RWPE1 (cell line): Measurements from ENCODE around the gene EXTL1.

ENCODE experiments used
- CTCF ChIA-PET: fragments of 350-600 bp; sonication (Branson Sonifier 250); formaldehyde crosslinking; extraction: SDS; loops from one replicate; lab custom pipeline; 2021; lab: Yijun Ruan, JAX
- POLR2A ChIA-PET: fragments of 400-600 bp; formaldehyde crosslinking; extraction: SDS; loops from one replicate; lab custom pipeline; 2020; ENCODE audit warnings: antibody characterized with exemption; ENCODE audit not compliant: low non-redundant PET; lab: Yijun Ruan, JAX
- DNase-seq: peaks from one replicate; pipeline ENCODE4 v3.0.0; 2012; ENCODE audit warnings: low spot score
- H3K27ac ChIP-seq: fragments of 450-650 bp; 2 replicates; pipeline ENCODE4 v1.5.1; 2017
- TF ChIP-seq, protein P1 (sequence below): fragments of 450-650 bp; conservative IDR thresholded peaks from 2 replicates; pipeline ENCODE4 v1.5.1; 2017; ENCODE audit warnings: low read depth, mild to moderate bottlenecking

Gene EXTL1

DNA sequence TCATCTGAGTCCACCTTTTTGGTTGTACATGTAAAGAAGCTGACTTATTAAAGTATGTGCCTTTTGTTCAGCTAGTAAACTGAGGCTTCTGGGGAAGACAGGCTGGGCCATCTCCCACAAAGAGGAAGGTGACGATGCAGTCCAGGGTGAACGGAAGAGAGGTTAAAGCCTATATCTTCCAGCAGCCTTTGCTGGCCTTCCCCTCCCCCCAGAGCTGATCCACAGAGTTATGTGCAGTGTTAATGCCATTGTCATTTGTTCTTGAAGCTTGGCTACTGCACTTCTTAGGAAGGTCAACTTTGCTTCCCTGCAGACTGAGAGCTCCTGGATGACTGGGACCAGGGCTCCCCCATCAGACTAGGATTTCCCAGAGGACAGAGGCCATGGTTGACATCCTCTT is 22.2 kb downstream of the EXTL1 start:
- no peak for DNase-seq
- TF ChIP-seq, protein P1, sequence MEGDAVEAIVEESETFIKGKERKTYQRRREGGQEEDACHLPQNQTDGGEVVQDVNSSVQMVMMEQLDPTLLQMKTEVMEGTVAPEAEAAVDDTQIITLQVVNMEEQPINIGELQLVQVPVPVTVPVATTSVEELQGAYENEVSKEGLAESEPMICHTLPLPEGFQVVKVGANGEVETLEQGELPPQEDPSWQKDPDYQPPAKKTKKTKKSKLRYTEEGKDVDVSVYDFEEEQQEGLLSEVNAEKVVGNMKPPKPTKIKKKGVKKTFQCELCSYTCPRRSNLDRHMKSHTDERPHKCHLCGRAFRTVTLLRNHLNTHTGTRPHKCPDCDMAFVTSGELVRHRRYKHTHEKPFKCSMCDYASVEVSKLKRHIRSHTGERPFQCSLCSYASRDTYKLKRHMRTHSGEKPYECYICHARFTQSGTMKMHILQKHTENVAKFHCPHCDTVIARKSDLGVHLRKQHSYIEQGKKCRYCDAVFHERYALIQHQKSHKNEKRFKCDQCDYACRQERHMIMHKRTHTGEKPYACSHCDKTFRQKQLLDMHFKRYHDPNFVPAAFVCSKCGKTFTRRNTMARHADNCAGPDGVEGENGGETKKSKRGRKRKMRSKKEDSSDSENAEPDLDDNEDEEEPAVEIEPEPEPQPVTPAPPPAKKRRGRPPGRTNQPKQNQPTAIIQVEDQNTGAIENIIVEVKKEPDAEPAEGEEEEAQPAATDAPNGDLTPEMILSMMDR, result no peak
- CTCF ChIA-PET, result interaction anchor here (0.5 to 1.2 kb wide), 3 partner anchors 7 to 17 kb away, joined by 3 to 6 read pairs (median 4); no protein-coding TSS in a partner anchor
- POLR2A ChIA-PET, result no interaction called here
- H3K27ac ChIP-seq, result no peak overlapping the region

DNA sequence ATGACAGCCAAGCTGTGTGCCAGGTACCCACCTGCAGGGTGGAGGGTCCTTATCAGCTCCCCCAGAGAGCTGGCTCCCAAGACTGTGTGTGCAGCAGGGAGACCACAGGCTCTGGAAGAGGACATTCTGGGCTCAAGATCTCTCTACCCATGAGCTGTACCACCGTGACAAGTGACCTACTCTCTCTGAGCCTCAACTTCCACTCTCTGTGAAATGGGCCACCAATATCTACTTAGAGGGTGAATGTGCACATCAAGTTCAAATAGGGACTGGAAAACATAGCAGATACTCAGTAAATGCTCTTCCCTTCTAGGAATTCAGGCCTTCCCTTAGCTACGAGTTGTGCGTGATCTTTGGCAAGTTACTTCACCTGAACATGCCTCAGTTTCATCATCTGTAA is 22.8 kb downstream of the EXTL1 start:
- DNase-seq, result no peak
- no peak overlapping the region for H3K27ac ChIP-seq
- CTCF ChIA-PET, result interaction anchor here (0.5 to 1.5 kb wide), 4 partner anchors 8 to 101 kb away, joined by 3 to 6 read pairs (median 4); no protein-coding TSS in a partner anchor
- TF ChIP-seq, protein P1, result no peak
- POLR2A ChIA-PET, result no interaction called here

DNA sequence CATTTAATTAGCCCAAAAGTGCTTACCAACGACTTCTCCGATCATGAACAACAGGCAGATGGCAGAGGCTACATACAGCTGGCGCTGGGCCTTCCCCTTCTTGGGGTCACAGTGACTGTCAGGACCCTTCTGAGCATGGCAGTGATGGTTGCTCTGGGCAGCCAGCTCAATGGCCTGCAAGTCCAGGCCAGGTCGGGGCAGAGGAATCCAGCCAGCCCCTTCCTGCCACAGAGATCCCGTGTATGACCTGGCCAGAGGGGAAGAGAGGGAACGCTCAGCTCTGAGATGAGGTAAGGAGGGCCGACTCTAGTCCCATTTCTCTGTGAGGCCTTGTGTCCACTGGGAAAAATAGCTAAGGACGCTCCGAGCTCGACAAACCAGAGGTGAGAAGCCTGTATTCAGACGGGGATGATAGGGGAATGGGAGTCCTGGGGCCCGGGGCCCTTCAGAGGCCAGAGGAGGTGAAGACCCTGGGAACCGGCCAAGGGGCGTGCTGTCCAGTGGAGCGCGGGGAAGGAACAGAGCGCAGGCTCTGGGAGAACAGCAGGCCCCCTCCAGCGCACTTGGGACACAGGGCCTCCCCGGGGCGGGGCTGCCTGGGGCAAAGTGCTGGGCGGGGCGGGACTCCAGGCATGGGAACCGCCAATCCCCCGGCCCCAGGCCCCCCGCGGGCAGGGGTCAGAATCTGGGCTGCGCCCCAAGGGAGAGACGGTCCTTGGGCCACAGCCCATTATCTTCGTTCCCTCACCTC is 23.6 kb downstream of the EXTL1 start:
- CTCF ChIA-PET, result interaction anchor here (0.7 to 1.5 kb wide), 3 partner anchors 9 to 100 kb away, joined by 3 to 6 read pairs (median 4); no protein-coding TSS in a partner anchor
- no peak overlapping the region for H3K27ac ChIP-seq
- no peak for DNase-seq
- POLR2A ChIA-PET, result no interaction called here
- TF ChIP-seq, protein P1, result no peak

DNA sequence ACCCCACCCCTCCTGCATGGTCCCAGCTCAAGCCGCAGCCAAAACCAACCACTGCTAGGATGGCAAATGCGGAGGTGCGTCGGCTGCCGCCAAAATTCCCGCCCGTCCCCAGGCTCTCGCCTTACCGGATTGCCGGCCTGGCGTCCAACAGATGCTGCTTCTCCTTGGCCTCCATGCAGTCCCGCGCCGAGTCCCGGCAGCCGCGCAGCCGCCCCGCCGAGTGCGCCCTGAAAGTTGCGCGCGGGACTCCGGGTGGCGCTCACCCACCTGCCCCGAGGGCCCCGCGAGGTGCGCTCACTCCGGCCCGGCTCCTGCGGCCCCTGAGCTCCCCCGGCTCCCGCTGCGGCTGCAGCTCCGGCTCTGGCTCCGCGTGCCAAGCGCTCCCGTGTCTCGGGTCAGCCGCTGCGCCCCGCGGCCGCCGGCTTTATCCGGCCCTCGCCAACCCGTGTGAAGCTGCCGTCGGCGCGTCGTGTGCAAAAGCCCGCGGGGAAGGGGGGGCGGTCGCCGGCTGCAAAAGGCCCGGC is 24.2 kb downstream of the EXTL1 start, which contains the start of gene SLC30A2:
SLC30A2 (minus strand) TSS at position 397 of the 524 bp plus-strand sequence; CDS start at position 175, 222 bp downstream.
- ChIA-PET CTCF (interaction anchor here (0.6 to 1.5 kb wide), 5 partner anchors 10 to 354 kb away, joined by 3 to 4 read pairs (median 3); no protein-coding TSS in a partner anchor), POLR2A (no interaction called here)
- DNase-seq, result no peak
- TF ChIP-seq, protein P1, result no peak
- no peak within 1 kb of the TSS for H3K27ac ChIP-seq

DNA sequence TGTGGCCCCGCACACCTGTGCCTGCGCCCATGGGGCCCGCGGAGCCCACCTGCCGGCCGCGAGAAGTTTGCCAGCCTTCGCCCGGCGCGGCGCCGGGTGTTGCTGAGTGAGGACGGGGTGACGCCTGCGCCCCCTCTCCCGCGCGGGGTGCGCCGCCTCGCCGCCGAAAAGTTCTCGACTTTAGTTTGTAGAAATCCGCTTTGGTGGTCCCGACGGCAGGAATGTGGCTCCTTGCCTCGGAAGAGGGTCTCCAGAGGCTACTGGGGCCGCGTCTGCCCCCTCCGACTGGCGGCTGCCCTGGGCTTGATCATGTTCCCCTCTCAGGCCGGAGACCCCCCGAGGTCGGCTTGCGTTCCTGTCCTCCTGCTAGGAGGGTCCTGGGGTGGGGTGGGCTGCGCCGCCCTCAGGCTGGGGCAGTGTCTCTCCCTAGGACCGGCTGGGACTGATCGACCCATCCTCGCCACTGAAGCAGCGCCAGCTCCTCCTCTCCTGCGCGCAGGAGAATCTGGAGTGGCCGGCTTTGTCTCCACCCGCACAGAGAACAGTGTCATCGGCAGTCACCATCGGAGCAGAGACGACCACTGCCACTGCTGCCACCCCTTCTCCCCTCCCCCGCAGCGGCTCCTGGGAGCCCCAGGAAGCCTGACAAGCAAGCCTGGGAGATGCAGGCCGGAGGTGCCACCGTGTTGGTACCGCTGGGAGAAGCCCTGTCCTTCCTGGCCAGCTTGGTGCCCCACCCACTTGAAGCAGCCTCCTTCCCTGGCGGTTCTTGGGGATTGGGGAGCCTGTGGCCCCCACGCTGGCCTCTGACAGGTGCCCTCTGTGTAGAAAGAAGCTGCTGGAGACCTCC is 24.9 kb downstream of the EXTL1 start:
- CTCF ChIA-PET, result interaction anchor here (0.6 to 1.5 kb wide), 5 partner anchors 10 to 354 kb away, joined by 3 to 4 read pairs (median 3); no protein-coding TSS in a partner anchor
- no peak overlapping the region for H3K27ac ChIP-seq
- POLR2A ChIA-PET, result no interaction called here
- TF ChIP-seq, protein P1, result no peak
- DNase-seq, result no peak
